ENCODE data around the gene LSM7.

Gene LSM7

GRCh38 chr19:2334426-2334825, 6.0 kb upstream of the LSM7 start:
- ATAC-seq = no peak
- DNase-seq (ENCODE audit: low spot score in 2 of 2) = no peak
- Mint-ChIP-seq H3K4me3 (no peak overlapping the region), H3K4me1 (peaks cover 26% of the 10 kb centered on the region), H3K27ac (no peak overlapping the region), H3K36me3 (peaks cover 4% of the 10 kb centered on the region), H3K9me3 (no peaks in the 10 kb centered on the region)

GRCh38 chr19:2333807-2334211, 5.4 kb upstream of the LSM7 start:
- no peaks in the 10 kb centered on the region for H3K9me3 Mint-ChIP-seq
- DNase-seq (ENCODE audit: low spot score in 2 of 2) (no peak), ATAC-seq (no peak)
- no peak overlapping the region for H3K27ac Mint-ChIP-seq
- peaks cover 32% of the 10 kb centered on the region for H3K4me1 Mint-ChIP-seq
- H3K4me3 Mint-ChIP-seq = no peak overlapping the region
- peaks cover 10% of the 10 kb centered on the region for H3K36me3 Mint-ChIP-seq

- ATAC-seq (no peak), DNase-seq (ENCODE audit: low spot score in 2 of 2) (no peak)
- Mint-ChIP-seq H3K4me1 (peaks cover 32% of the 10 kb centered on the region), H3K27ac (no peak overlapping the region), H3K36me3 (peaks cover 16% of the 10 kb centered on the region), H3K9me3 (no peaks in the 10 kb centered on the region), H3K4me3 (no peak overlapping the region)
Measured at GRCh38 chr19:2333027-2333806, 4.8 kb upstream of the LSM7 start.

GRCh38 chr19:2332341-2333026, 4.1 kb upstream of the LSM7 start:
- H3K4me3 Mint-ChIP-seq = no peak overlapping the region
- no peak for DNase-seq (ENCODE audit: low spot score in 2 of 2)
- H3K36me3 Mint-ChIP-seq = peaks cover 24% of the 10 kb centered on the region
- ATAC-seq = no peak
- H3K9me3 Mint-ChIP-seq = no peaks in the 10 kb centered on the region
- H3K4me1 Mint-ChIP-seq = peaks cover 36% of the 10 kb centered on the region
- H3K27ac Mint-ChIP-seq = no peak overlapping the region

- peaks cover 43% of the 10 kb centered on the region for H3K4me1 Mint-ChIP-seq
- no peak for DNase-seq (ENCODE audit: low spot score in 2 of 2)
- no peak for ATAC-seq
- no peaks in the 10 kb centered on the region for H3K9me3 Mint-ChIP-seq
- H3K27ac Mint-ChIP-seq = peak overlapping the region; percentile 43
- no peak overlapping the region for H3K4me3 Mint-ChIP-seq
- peaks cover 31% of the 10 kb centered on the region for H3K36me3 Mint-ChIP-seq
Measured at GRCh38 chr19:2331601-2332246, 3.3 kb upstream of the LSM7 start.

- H3K9me3 Mint-ChIP-seq = no peaks in the 10 kb centered on the region
- DNase-seq (ENCODE audit: low spot score in 2 of 2) = no peak
- ATAC-seq = no peak
- H3K4me1 Mint-ChIP-seq = peaks cover 43% of the 10 kb centered on the region
- peaks cover 41% of the 10 kb centered on the region for H3K36me3 Mint-ChIP-seq
- H3K27ac Mint-ChIP-seq = peak overlapping the region; percentile 95
- H3K4me3 Mint-ChIP-seq = peak overlapping the region; percentile 92
Measured at GRCh38 chr19:2330632-2331284, 2.4 kb upstream of the LSM7 start.

GRCh38 chr19:2330255-2330631, 1.9 kb upstream of the LSM7 start:
- Mint-ChIP-seq H3K4me3 (peak overlapping the region; percentile 92), H3K9me3 (no peaks in the 10 kb centered on the region), H3K27ac (peak overlapping the region; percentile 95), H3K4me1 (peaks cover 44% of the 10 kb centered on the region), H3K36me3 (peaks cover 45% of the 10 kb centered on the region)
- no peak for DNase-seq (ENCODE audit: low spot score in 2 of 2)
- no peak for ATAC-seq

GRCh38 chr19:2329501-2329916, 1.1 kb upstream of the LSM7 start:
- H3K4me3 Mint-ChIP-seq = peak overlapping the region; percentile 92
- no peak for DNase-seq (ENCODE audit: low spot score in 2 of 2)
- H3K9me3 Mint-ChIP-seq = no peaks in the 10 kb centered on the region
- ATAC-seq = no peak
- peaks cover 45% of the 10 kb centered on the region for H3K4me1 Mint-ChIP-seq
- peak overlapping the region; percentile 95 for H3K27ac Mint-ChIP-seq
- H3K36me3 Mint-ChIP-seq = peaks cover 49% of the 10 kb centered on the region

GRCh38 chr19:2329149-2329478, 728 bp upstream of the LSM7 start:
- Mint-ChIP-seq H3K27ac (peak overlapping the region; percentile 95), H3K36me3 (peaks cover 53% of the 10 kb centered on the region), H3K4me3 (peak overlapping the region; percentile 92), H3K9me3 (no peaks in the 10 kb centered on the region), H3K4me1 (peaks cover 45% of the 10 kb centered on the region)
- ATAC-seq (no peak), DNase-seq (ENCODE audit: low spot score in 2 of 2) (no peak)

- Mint-ChIP-seq H3K4me1 (peaks cover 45% of the 10 kb centered on the region), H3K9me3 (no peaks in the 10 kb centered on the region), H3K27ac (peak overlapping the region; percentile 95), H3K36me3 (peaks cover 65% of the 10 kb centered on the region), H3K4me3 (peak overlapping the region; percentile 92)
- peak; percentile 71 for ATAC-seq
- peak in 1 of 2 donors; percentile 77 for DNase-seq (ENCODE audit: low spot score in 2 of 2)
Measured at GRCh38 chr19:2327773-2328400, 499 bp downstream of the LSM7 start.

- Mint-ChIP-seq H3K27ac (peak overlapping the region; percentile 95), H3K9me3 (no peaks in the 10 kb centered on the region), H3K4me1 (peaks cover 45% of the 10 kb centered on the region), H3K4me3 (peak overlapping the region; percentile 92), H3K36me3 (peaks cover 76% of the 10 kb centered on the region)
- ATAC-seq = no peak
- no peak for DNase-seq (ENCODE audit: low spot score in 2 of 2)
Measured at GRCh38 chr19:2326699-2327360, 1.6 kb downstream of the LSM7 start.

- peak overlapping the region; percentile 43 for H3K4me3 Mint-ChIP-seq
- peaks cover 44% of the 10 kb centered on the region for H3K4me1 Mint-ChIP-seq
- ATAC-seq (no peak), DNase-seq (ENCODE audit: low spot score in 2 of 2) (no peak)
- H3K36me3 Mint-ChIP-seq = peaks cover 82% of the 10 kb centered on the region
- peak overlapping the region; percentile 95 for H3K27ac Mint-ChIP-seq
- no peaks in the 10 kb centered on the region for H3K9me3 Mint-ChIP-seq
Measured at GRCh38 chr19:2325281-2326046, 2.9 kb downstream of the LSM7 start.

- H3K4me3 Mint-ChIP-seq = no peak overlapping the region
- H3K9me3 Mint-ChIP-seq = no peaks in the 10 kb centered on the region
- no peak for ATAC-seq
- peak overlapping the region; percentile 67 for H3K27ac Mint-ChIP-seq
- DNase-seq (ENCODE audit: low spot score in 2 of 2) = no peak
- peaks cover 33% of the 10 kb centered on the region for H3K4me1 Mint-ChIP-seq
- H3K36me3 Mint-ChIP-seq = peaks cover 77% of the 10 kb centered on the region
Measured at GRCh38 chr19:2324220-2324948, 4.0 kb downstream of the LSM7 start.

Measured in stimulated activated effector memory CD8-positive, alpha-beta T cell treated with anti-CD3 and anti-CD28 coated beads, Interleukin-12 subunit alpha, Interleukin-12 subunit beta, amount 100 ng/mL, for 72 hours (primary cell).